Lower leg skin (tissue), 3 donors: Measurements from ENCODE around the gene TLL2.

Source experiments
- POLR2A ChIP-seq, 2 donors: fragments of 450-650 bp; IDR thresholded peaks; one replicate each; pipeline ENCODE4 v1.6.1; 2016 to 2017; ENCODE audit warnings: antibody characterized with exemption in 2 of 2, mild to moderate bottlenecking in 1 of 2, moderate library complexity in 1 of 2
- TF ChIP-seq, protein P1 (sequence below), 3 donors: fragments of 450-650 bp; IDR thresholded peaks; one replicate each; pipeline ENCODE4 v1.5.1; 2016; ENCODE audit warnings: antibody characterized with exemption in 3 of 3, mild to moderate bottlenecking in 3 of 3, moderate library complexity in 2 of 3

DNA sequence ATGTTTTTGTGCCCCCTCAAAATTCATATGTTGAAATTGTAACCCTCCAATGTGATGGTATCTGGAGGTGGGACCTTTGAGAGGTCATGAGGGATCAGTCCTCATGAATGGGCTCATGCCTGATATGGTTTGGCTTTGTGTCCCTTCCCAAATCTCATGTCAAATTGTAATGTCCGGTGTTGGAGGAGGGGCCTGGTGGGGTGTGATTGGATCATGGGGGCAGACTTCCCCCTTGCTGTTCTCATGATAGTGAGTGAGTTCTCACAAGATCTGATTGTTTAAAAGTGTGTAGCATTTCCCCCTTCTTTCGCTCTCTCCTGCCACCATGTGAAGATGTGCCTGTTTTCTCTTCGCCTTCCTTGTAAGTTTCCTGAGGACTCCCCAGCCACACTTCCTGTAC lies 53.4 kb downstream of the TLL2 start:
- TF ChIP-seq, protein P1, sequence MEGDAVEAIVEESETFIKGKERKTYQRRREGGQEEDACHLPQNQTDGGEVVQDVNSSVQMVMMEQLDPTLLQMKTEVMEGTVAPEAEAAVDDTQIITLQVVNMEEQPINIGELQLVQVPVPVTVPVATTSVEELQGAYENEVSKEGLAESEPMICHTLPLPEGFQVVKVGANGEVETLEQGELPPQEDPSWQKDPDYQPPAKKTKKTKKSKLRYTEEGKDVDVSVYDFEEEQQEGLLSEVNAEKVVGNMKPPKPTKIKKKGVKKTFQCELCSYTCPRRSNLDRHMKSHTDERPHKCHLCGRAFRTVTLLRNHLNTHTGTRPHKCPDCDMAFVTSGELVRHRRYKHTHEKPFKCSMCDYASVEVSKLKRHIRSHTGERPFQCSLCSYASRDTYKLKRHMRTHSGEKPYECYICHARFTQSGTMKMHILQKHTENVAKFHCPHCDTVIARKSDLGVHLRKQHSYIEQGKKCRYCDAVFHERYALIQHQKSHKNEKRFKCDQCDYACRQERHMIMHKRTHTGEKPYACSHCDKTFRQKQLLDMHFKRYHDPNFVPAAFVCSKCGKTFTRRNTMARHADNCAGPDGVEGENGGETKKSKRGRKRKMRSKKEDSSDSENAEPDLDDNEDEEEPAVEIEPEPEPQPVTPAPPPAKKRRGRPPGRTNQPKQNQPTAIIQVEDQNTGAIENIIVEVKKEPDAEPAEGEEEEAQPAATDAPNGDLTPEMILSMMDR (IDR thresholded peaks at IDR 0.05), result no peak
- no peak for TF ChIP-seq POLR2A (IDR thresholded peaks at IDR 0.05)
